AG10803 (cell line): Measurements from ENCODE around the gene KCNT1.

ENCODE experiments used
- DNase-seq: peaks from one replicate; pipeline ENCODE4 v3.0.0; 2010; ENCODE audit warnings: low read depth
- H3K4me3 ChIP-seq: 2 replicates; pipeline ENCODE4 v1.5.1; 2011; ENCODE audit warnings: mild to moderate bottlenecking, low read length, control low read depth
- TF ChIP-seq, protein P1 (sequence below): conservative IDR thresholded peaks from 2 replicates; pipeline ENCODE4 v1.5.1; 2011; ENCODE audit warnings: mild to moderate bottlenecking, low read length, control low read depth, inconsistent platforms

Gene KCNT1

DNA sequence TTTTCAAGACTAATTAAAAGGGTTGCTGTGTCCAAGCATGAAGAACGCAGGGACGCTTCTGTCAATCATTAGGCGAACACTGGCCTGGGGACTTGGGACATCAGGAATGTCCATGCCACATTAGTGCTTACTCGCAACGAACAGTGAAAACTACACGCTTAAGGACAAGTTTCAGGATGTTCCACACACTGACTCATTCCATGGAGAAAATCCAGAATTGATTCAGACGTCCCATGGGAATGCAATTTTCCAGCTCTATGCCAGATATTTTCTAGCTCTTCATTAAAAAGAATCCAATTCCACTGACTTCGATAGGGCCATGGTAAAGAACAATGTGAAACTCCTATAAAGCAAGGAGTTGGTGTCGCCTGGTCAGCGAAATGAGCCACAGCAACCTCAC lies 107.2 kb downstream of the KCNT1 start:
- peak; percentile 63 for DNase-seq
- TF ChIP-seq, protein P1, sequence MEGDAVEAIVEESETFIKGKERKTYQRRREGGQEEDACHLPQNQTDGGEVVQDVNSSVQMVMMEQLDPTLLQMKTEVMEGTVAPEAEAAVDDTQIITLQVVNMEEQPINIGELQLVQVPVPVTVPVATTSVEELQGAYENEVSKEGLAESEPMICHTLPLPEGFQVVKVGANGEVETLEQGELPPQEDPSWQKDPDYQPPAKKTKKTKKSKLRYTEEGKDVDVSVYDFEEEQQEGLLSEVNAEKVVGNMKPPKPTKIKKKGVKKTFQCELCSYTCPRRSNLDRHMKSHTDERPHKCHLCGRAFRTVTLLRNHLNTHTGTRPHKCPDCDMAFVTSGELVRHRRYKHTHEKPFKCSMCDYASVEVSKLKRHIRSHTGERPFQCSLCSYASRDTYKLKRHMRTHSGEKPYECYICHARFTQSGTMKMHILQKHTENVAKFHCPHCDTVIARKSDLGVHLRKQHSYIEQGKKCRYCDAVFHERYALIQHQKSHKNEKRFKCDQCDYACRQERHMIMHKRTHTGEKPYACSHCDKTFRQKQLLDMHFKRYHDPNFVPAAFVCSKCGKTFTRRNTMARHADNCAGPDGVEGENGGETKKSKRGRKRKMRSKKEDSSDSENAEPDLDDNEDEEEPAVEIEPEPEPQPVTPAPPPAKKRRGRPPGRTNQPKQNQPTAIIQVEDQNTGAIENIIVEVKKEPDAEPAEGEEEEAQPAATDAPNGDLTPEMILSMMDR: no peak
- no peak overlapping the region for H3K4me3 ChIP-seq

- TF ChIP-seq, protein P1: no peak
- no peak for DNase-seq
Measured at GRCh38 chr9:135810806-135811575, 109.0 kb downstream of the KCNT1 start.

GRCh38 chr9:135811801-135812200 lies 109.8 kb downstream of the KCNT1 start:
- DNase-seq: peak; percentile 6
- TF ChIP-seq, protein P1: no peak

More at GRCh38 chr9:135810806-135811575, 109.0 kb downstream of the KCNT1 start:
- no peak overlapping the region for H3K4me3 ChIP-seq

GRCh38 chr9:135812961-135813360 lies 111.0 kb downstream of the KCNT1 start:
- TF ChIP-seq, protein P1: no peak
- no peak overlapping the region for H3K4me3 ChIP-seq
- DNase-seq: no peak

More at GRCh38 chr9:135811801-135812200, 109.8 kb downstream of the KCNT1 start:
- H3K4me3 ChIP-seq: no peak overlapping the region

DNA sequence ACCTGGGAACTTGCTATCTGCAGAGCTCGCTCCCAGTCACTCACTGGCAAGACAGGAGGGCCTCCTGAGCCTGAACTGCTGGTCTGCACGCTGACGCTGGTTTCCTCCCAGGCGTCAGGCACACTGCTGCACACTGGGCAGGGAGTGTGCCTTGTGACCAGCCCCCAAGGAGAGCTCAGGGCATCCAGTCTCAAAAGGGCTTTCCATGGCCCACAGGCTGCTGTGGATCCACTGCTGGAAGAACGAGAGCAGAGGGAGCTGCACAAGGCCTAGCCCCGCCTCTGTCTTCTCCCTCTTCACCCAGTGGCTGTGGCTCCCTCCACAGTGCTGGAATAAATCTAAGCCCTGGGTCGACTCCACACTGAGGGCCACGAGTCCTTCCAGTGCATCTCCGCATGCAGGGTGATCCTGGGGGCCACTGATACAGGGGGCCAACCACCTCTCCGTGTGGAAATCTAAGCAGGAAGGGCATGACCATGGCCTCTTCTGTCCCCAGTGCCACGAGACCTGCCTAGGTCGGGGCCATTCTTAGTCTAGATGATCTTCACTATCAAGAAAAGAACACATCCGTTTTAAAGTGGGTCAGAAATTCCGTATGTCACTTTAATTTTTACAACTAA lies 111.8 kb downstream of the KCNT1 start:
- TF ChIP-seq, protein P1: no peak
- no peak overlapping the region for H3K4me3 ChIP-seq
- DNase-seq: no peak

DNA sequence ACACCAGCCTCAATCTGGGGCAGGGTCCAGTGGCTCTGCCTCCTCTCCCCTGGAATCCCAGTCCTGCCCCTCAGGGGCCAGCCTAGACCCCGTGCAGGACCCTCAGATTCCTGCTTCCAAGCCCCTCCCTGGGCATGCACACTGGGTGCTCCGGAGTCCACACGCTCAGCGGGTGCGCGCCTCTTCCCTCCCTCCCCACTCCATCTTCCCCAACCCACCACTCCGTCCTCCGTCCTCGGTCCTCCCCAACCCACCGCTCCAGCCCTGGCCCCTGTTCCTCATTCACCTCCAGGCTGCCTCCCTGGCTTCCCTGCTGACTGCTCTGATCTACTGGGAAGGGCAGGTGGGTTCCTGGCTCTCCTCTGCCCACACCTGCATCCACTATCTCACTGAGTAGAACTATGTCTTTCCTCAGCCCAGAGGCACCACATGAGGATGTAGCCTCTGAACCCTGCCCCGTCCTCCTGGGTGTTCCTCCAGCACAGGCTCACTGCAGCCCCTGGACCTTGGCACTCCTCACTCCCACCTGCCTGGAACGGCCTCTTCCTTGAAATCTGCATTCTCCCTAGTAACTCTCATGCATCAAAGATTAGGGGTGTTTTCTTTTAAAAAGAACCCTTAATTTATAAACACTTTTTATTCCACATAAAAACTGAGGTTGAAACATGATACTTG lies 112.6 kb downstream of the KCNT1 start:
- no peak overlapping the region for H3K4me3 ChIP-seq
- TF ChIP-seq, protein P1: no peak
- no peak for DNase-seq
